HFFc6 (cell line): Measurements from ENCODE around the gene MED22. TPM values are rescaled to one million over a fixed set of nuclear protein-coding genes. Genes with fewer than 3 reads are reported as not detected.

ENCODE experiments used
- DNase-seq: peaks from one replicate; pipeline ENCODE4 v3.0.0-alpha.2; 2018
- H3K27ac Mint-ChIP-seq: 2 replicates; pipeline ENCODE4 v1.8.0; 2020; ENCODE audit warnings: mild to moderate bottlenecking, mixed read lengths
- H3K27me3 Mint-ChIP-seq: 2 replicates; pipeline ENCODE4 v1.8.0; 2021; ENCODE audit warnings: mild to moderate bottlenecking, moderate library complexity, mixed read lengths; ENCODE audit not compliant: insufficient read depth
- H3K36me3 Mint-ChIP-seq: 2 replicates; pipeline ENCODE4 v1.8.0; 2021; ENCODE audit warnings: low read depth, mixed read lengths
- H3K4me1 Mint-ChIP-seq: 2 replicates; pipeline ENCODE4 v1.8.0; 2020; ENCODE audit warnings: low read depth, mixed read lengths
- H3K4me3 Mint-ChIP-seq: 2 replicates; pipeline ENCODE4 v1.8.0; 2020; ENCODE audit warnings: mild to moderate bottlenecking, moderate library complexity, mixed read lengths
- H3K9me3 Mint-ChIP-seq: 2 replicates; pipeline ENCODE4 v1.8.0; 2020; ENCODE audit warnings: mild to moderate bottlenecking, mixed read lengths
- CTCF ChIP-seq: fragments of 200-600 bp; sonication (generic); IDR thresholded peaks from 2 replicates; pipeline ENCODE4 v1.5.0; 2021; ENCODE audit warnings: antibody characterized with exemption, mild to moderate bottlenecking
- total RNA-seq, 6 experiments: library from RNA; stranded (reverse); fragmentation: NEBNext Ultra II Directional; extraction: Animal tissue kit (Norgen Biotek cat#: 25700); gene quantifications; 2 replicates in 1 of 6; 3 replicates in 5 of 6; pipeline ENCODE4 v1.2.3, GENCODE V29; 2021

Gene MED22
- total RNA-seq, 6 experiments from 2014 or later, result 17.9 to 22.3 (median 20.8) TPM

DNA sequence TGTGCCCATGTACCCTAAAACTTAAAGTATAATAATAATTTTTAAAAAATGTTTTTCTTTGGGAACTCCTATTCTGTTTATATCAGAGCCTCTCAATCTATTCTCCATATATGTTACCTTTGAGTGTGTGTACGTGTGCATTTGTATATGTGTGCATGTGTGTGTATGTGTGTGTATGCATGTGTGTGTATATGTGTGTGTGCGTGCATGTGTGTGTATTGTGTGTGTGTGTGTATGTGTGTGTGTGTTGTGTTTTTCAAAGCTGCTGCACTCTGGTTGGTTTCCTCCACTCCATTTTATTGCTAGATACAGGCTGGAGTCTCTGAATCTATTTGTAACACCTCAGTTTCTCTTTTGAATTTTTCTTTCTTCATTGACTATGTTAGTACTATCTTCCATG, 31.9 kb downstream of the MED22 start:
- peaks cover 13% of the 10 kb centered on the region for H3K27me3 Mint-ChIP-seq
- no peak for TF ChIP-seq CTCF
- H3K9me3 Mint-ChIP-seq, result no peaks in the 10 kb centered on the region
- no peaks in the 10 kb centered on the region for H3K36me3 Mint-ChIP-seq
- H3K4me3 Mint-ChIP-seq, result no peak overlapping the region
- DNase-seq, result no peak
- no peaks in the 10 kb centered on the region for H3K4me1 Mint-ChIP-seq
- H3K27ac Mint-ChIP-seq, result no peak overlapping the region

- H3K4me3 Mint-ChIP-seq, result no peak overlapping the region
- DNase-seq, result no peak
- TF ChIP-seq CTCF, result no peak
- peaks cover 25% of the 10 kb centered on the region for H3K27me3 Mint-ChIP-seq
- peaks cover 6% of the 10 kb centered on the region for H3K9me3 Mint-ChIP-seq
- peaks cover 9% of the 10 kb centered on the region for H3K36me3 Mint-ChIP-seq
- peaks cover 8% of the 10 kb centered on the region; the same call in 1 of the 2 replicates for H3K4me1 Mint-ChIP-seq
- H3K27ac Mint-ChIP-seq, result no peak overlapping the region
These were observed 38.3 kb downstream of the MED22 start for GRCh38 chr9:133309608-133310007.

DNA sequence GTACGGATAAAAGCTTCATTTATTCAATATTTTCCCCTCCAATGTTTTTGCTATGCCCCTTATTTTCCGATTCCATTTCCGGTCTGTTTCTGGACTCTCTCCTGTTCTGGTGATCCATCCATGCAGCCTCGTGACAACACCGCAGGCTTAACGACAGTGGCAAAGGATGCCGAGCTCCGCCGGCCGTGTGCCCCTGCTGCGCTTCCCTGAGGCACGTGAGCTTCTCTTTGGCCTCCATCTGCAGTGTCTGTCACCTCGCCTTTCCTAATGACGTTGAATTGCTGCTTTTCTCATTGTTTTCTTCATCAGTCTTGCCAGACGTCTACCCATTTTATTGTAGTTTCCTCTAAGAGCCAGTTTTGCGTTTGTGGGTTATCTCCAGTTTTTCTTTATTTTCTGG, 40.6 kb downstream of the MED22 start:
- peaks cover 27% of the 10 kb centered on the region for H3K27me3 Mint-ChIP-seq
- peaks cover 6% of the 10 kb centered on the region for H3K9me3 Mint-ChIP-seq
- TF ChIP-seq CTCF, result no peak
- no peak overlapping the region for H3K4me3 Mint-ChIP-seq
- peaks cover 8% of the 10 kb centered on the region; the same call in 1 of the 2 replicates for H3K4me1 Mint-ChIP-seq
- H3K27ac Mint-ChIP-seq, result no peak overlapping the region
- no peak for DNase-seq
- H3K36me3 Mint-ChIP-seq, result peaks cover 9% of the 10 kb centered on the region

DNA sequence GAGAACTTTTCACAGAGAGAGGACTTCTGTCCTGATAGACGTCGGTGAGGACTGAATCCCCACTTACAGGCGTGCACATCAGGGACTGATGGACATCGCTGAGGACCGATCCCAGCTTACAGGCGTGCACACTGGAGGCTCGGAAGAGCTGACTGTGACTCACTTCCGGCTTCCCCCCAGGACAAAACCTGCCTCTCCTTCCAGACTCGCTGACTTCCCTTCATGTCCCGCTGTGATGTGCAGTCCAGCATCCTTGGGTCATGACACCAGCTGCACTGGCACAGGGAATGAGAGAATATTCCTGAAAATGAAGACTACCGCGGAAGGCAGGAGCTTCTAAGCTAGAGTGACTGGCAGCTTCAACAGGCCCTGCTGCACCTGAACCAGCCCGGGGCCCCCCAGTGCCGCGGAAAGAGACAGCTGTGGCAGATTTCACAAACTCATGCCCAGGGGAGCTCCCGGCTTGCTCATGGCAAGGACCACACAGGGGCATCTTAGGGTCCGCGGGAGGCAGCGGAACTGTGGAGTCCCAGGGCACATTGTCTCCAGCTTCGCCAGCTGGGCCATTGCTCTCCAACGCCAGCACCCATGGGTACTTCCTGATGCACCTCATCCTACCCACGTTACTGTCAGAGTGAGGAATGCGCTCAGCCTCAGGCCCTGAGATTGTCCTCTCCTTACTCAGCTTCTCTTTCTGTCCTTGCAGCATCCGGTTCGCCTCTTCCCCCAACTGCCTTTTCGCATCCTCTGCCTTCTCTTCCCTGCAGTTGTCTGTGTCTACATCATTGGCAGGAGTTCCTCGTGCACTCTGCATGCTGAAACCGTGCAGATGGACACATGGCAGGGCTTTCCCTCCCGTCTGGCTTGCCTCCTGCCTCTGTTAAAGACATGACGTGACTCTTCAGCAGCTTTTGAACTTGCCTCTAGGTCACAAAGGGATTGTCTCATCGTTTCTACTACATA, 41.4 kb downstream of the MED22 start:
- H3K4me1 Mint-ChIP-seq, result peaks cover 8% of the 10 kb centered on the region; the same call in 1 of the 2 replicates
- no peak overlapping the region for H3K4me3 Mint-ChIP-seq
- no peak for TF ChIP-seq CTCF
- peaks cover 9% of the 10 kb centered on the region for H3K36me3 Mint-ChIP-seq
- H3K27ac Mint-ChIP-seq, result no peak overlapping the region
- no peak for DNase-seq
- H3K9me3 Mint-ChIP-seq, result peaks cover 6% of the 10 kb centered on the region
- H3K27me3 Mint-ChIP-seq, result peaks cover 33% of the 10 kb centered on the region

DNA sequence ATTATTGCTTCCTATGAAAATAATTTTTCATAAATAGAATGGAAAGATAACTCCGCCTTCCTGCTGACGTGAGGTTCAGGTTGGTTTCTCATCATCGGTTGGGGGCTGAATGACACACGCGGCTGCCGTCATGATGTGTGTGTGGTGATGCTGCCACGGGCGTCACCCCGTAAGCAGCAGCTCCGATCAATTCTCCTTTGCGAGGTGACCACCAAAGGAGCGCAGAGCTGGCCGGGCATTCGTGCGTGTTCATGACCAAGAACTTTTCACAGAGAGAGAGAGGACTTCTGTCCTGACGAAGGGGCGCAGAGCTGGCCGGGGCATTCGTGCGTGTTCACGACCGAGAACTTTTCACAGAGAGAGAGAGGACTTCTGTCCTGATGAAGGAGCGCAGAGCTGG, 42.2 kb downstream of the MED22 start:
- no peak for DNase-seq
- H3K27me3 Mint-ChIP-seq, result peaks cover 33% of the 10 kb centered on the region
- peaks cover 8% of the 10 kb centered on the region; the same call in 1 of the 2 replicates for H3K4me1 Mint-ChIP-seq
- H3K4me3 Mint-ChIP-seq, result no peak overlapping the region
- peaks cover 9% of the 10 kb centered on the region for H3K36me3 Mint-ChIP-seq
- H3K9me3 Mint-ChIP-seq, result peaks cover 6% of the 10 kb centered on the region
- no peak for TF ChIP-seq CTCF
- no peak overlapping the region for H3K27ac Mint-ChIP-seq
